NCI-H2107 treated with DMSO at 0.1 percent for 48 hours (cell line): Measurements from ENCODE around the gene CHRND.

Experiments
- DNase-seq: peaks from one replicate; lab custom pipeline; 2025; ENCODE audit not compliant: unreplicated experiment; lab: John Stamatoyannopoulos, UW

CHRND gene

DNA sequence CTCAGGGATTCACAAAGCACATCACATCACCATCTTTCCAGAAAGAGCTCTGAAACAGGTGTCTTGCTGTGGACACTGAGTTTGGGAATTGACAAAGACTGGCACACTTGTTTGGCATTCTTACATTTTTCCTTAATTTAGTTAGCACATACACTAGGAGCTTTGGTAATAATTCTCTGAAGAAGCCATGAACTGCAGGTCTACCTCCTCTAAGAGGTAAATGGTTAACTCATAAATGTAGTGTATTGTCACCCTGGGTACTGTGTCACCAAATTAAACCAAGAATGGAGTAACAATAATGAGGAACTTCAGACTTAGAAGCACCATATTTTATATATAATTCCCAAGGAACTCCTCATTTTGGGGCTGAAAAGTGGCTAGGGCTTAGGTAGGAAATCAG, 47.1 kb downstream of the CHRND start:
- DNase-seq = no peak

GRCh38 chr2:232573771-232574435, 47.9 kb downstream of the CHRND start:
- DNase-seq = no peak

- DNase-seq = no peak
These were observed 48.9 kb downstream of the CHRND start for GRCh38 chr2:232574674-232575403.

- DNase-seq = no peak
These were observed 49.4 kb downstream of the CHRND start for GRCh38 chr2:232575404-232575746.

- DNase-seq = no peak
These were observed 51.0 kb downstream of the CHRND start for GRCh38 chr2:232576995-232577394.

DNA sequence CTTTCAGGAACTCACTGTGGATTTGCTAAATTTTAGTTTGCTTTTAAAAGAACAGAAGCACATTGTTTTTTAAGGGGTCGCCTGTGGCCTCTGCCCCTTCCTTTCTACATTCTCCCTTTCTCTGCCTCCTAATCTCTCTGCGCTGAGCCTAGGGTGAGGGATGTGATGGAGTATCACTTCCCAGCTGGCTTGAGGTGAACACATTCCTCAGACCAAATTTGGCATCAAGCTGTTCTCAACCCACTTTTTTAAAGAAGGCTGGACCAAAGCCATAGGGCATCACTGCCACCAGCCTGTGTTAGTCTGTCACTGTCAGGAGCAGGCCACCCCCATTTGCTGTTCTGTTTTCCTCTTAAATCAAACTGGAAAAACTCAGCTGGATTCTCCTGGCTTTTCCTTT, 51.9 kb downstream of the CHRND start:
- DNase-seq = no peak

DNA sequence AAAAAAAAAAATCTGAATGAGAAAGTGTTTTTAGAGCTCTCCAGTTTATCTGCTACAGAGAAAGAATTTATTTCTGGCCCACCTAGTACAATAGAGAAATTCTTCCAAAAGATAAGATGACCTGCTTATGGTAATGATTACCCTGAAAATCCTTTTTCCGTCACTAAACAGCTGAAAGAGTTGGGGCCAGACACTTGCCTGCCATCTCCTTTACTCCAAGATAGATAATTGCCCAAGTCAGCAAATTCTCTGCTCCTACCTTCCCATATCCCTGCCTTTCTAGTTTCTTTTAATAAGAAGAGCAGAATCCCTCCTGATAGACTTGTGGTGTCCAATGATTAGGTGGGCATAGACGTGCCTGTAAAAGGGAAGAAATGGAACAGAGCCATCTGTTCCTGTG, 52.7 kb downstream of the CHRND start:
- no peak for DNase-seq

DNA sequence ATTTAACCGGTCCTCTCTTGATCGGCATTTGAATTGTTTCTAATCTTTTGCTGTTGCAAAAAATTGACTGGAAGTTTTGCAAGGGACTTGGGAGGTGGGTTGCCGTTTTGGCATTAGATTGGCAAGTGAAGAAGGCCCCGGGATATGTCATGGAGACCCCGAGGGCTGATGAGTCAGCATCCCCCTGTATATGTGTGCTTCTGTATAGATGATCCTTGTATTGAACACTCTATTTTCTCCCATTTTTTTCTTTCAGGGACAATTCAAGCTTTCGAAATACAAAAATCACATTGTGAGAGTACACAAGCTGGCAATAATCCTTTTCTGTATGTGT, 54.7 kb downstream of the CHRND start:
- DNase-seq = no peak

GRCh38 chr2:232581725-232582124, 55.8 kb downstream of the CHRND start:
- no peak for DNase-seq

- DNase-seq = no peak
These were observed 58.3 kb downstream of the CHRND start for GRCh38 chr2:232584238-232584637.
